Measurements from ENCODE around the gene DUS1L. TPM values are rescaled to one million over a fixed set of nuclear protein-coding genes. Genes with fewer than 3 reads are reported as not detected.

Gene DUS1L
- total and polyA plus RNA-seq, 12 donors, result 34.1 to 191 (median 44.1) TPM

- TF ChIP-seq, protein P1, sequence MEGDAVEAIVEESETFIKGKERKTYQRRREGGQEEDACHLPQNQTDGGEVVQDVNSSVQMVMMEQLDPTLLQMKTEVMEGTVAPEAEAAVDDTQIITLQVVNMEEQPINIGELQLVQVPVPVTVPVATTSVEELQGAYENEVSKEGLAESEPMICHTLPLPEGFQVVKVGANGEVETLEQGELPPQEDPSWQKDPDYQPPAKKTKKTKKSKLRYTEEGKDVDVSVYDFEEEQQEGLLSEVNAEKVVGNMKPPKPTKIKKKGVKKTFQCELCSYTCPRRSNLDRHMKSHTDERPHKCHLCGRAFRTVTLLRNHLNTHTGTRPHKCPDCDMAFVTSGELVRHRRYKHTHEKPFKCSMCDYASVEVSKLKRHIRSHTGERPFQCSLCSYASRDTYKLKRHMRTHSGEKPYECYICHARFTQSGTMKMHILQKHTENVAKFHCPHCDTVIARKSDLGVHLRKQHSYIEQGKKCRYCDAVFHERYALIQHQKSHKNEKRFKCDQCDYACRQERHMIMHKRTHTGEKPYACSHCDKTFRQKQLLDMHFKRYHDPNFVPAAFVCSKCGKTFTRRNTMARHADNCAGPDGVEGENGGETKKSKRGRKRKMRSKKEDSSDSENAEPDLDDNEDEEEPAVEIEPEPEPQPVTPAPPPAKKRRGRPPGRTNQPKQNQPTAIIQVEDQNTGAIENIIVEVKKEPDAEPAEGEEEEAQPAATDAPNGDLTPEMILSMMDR (IDR thresholded peaks at IDR 0.05), result no peak
- no peaks in the 10 kb centered on the region for H3K9me3 ChIP-seq
- peaks cover 12 to 35% (median 27%) of the 10 kb centered on the region in 9 donors for H3K4me1 ChIP-seq
- intact Hi-C loops (cut with DNase I), result loop anchor here in 1 of 10 donors (10.0 kb wide), 1 partner anchor 56 kb away; no protein-coding TSS in a partner anchor
- H3K4me3 ChIP-seq, result no peak overlapping the region
- H3K27me3 ChIP-seq, result no peaks in the 10 kb centered on the region
- H3K27ac ChIP-seq, result no peak overlapping the region
- ATAC-seq, result no peak
- 91 to 92% methylated on average over 19 to 20 of the region's 20 CpGs for WGBS, 2 donors
- peaks cover 0 to 42% (median 13%) of the 10 kb centered on the region in 9 donors for H3K36me3 ChIP-seq
- DNase-seq, result peak in 1 of 2 donors; percentile 8
Observed at GRCh38 chr17:82048571-82048971, 17.0 kb downstream of the DUS1L start.

GRCh38 chr17:82047914-82048570, 17.6 kb downstream of the DUS1L start:
- DNase-seq (no peak), ATAC-seq (no peak)
- intact Hi-C loops (cut with DNase I), result loop anchor here in 1 of 10 donors (10.0 kb wide), 1 partner anchor 57 kb away; no protein-coding TSS in a partner anchor
- H3K27ac ChIP-seq, result no peak overlapping the region
- H3K36me3 ChIP-seq, result peaks cover 0 to 36% (median 13%) of the 10 kb centered on the region in 9 donors
- TF ChIP-seq, protein P1 (IDR thresholded peaks at IDR 0.05), result no peak
- WGBS, 2 donors, result 92 to 93% methylated on average over 25 of the region's 25 CpGs
- H3K9me3 ChIP-seq, result no peaks in the 10 kb centered on the region
- peaks cover 10 to 29% (median 22%) of the 10 kb centered on the region in 9 donors for H3K4me1 ChIP-seq
- no peaks in the 10 kb centered on the region for H3K27me3 ChIP-seq
- H3K4me3 ChIP-seq, result no peak overlapping the region

- Histone ChIP-seq H3K27ac (no peak overlapping the region), H3K4me3 (no peak overlapping the region), H3K9me3 (no peaks in the 10 kb centered on the region), H3K4me1 (peaks cover 5 to 23% (median 15%) of the 10 kb centered on the region in 9 donors), H3K27me3 (no peaks in the 10 kb centered on the region), H3K36me3 (peaks cover 0 to 36% (median 13%) of the 10 kb centered on the region in 9 donors)
- no peak for ATAC-seq
- intact Hi-C loops (cut with DNase I), result loop anchor here in 1 of 10 donors (10.0 kb wide), 1 partner anchor 57 kb away; no protein-coding TSS in a partner anchor
- TF ChIP-seq, protein P1 (IDR thresholded peaks at IDR 0.05), result no peak
- peak in 1 of 2 donors; percentile 6 for DNase-seq
- 89 to 95% methylated on average over 24 of the region's 24 CpGs for WGBS, 2 donors
Observed at GRCh38 chr17:82047379-82047778, 18.2 kb downstream of the DUS1L start.

DNA sequence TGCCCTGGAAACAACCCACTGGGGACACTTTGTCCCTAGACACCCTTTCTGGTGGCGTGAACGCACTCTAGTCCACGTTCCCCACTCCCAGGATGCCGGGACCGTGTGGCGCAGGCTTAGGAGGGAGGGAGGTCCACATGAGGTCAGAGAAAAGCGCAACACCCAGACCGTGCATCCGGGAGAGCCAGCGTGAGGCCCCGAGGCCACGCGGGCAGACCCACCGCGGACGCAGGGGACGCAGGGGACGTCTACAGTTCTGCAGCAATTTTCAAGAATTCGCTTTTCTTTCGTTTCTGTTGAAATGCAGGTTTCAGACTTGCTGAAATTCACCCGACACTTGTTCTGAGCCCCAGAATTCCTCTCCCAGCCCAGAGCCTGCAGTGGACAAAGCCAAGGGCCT, 18.7 kb downstream of the DUS1L start:
- DNase-seq (peak in 1 of 2 donors; percentile 7), ATAC-seq (no peak)
- TF ChIP-seq, protein P1 (IDR thresholded peaks at IDR 0.05), result no peak
- Histone ChIP-seq H3K27ac (no peak overlapping the region), H3K9me3 (no peaks in the 10 kb centered on the region), H3K27me3 (no peaks in the 10 kb centered on the region), H3K36me3 (peaks cover 0 to 36% (median 13%) of the 10 kb centered on the region in 9 donors), H3K4me3 (no peak overlapping the region), H3K4me1 (peaks cover 4 to 20% (median 13%) of the 10 kb centered on the region in 9 donors)
- intact Hi-C loops (cut with DNase I), result loop anchor here in 1 of 10 donors (10.0 kb wide), 1 partner anchor 58 kb away; no protein-coding TSS in a partner anchor
- 92 to 93% methylated on average over 21 of the region's 21 CpGs for WGBS, 2 donors
